IMR-90 (cell line): ENCODE measurements around the gene ITGA3.

Experiments used
- CEBPB ChIP-seq: IDR thresholded peaks from 2 replicates; pipeline ENCODE4 v1.6.1; 2012; ENCODE audit warnings: low read depth, low read length, improper control_type of control experiment
- MAZ ChIP-seq: IDR thresholded peaks from 2 replicates; pipeline ENCODE4 v1.6.1; 2012; ENCODE audit warnings: low read depth, mild to moderate bottlenecking, low read length, improper control_type of control experiment, moderate library complexity, borderline replicate concordance
- POLR2A ChIP-seq: IDR thresholded peaks from 2 replicates; pipeline ENCODE4 v1.6.1; 2012; ENCODE audit warnings: mild to moderate bottlenecking, low read depth, low read length
- SMC3 ChIP-seq: fragments of 150-350 bp; IDR thresholded peaks from 2 replicates; pipeline ENCODE4 v1.6.1; 2016; ENCODE audit warnings: low read depth, mild to moderate bottlenecking, antibody characterized with exemption, low read length, moderate library complexity
- TF ChIP-seq, protein P1 (sequence below): conservative IDR thresholded peaks from 2 replicates; pipeline ENCODE4 v1.5.1; 2012; ENCODE audit warnings: mild to moderate bottlenecking, low read depth, low read length, improper control_type of control experiment

DNA sequence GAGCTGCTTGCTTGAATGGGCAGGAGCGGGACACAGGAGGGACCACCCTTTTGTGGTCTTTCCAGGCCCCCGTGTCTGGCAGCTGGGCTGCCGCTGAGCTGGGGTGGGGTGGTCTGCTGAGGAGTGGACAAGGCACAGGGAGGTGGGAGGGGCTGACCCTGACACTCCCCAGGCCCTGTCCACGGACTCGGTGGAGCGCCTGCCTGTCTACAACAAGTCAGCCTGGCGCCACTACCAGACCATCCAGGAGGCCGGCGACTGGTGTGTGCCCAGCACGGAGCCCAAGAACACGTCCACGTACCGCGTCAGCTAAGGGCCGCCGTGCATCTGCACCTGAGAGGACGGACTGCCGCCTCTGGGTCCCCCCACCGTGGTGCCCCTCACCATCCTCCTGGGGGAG lies 53.9 kb downstream of the ITGA3 start:
- TF ChIP-seq, protein P1, sequence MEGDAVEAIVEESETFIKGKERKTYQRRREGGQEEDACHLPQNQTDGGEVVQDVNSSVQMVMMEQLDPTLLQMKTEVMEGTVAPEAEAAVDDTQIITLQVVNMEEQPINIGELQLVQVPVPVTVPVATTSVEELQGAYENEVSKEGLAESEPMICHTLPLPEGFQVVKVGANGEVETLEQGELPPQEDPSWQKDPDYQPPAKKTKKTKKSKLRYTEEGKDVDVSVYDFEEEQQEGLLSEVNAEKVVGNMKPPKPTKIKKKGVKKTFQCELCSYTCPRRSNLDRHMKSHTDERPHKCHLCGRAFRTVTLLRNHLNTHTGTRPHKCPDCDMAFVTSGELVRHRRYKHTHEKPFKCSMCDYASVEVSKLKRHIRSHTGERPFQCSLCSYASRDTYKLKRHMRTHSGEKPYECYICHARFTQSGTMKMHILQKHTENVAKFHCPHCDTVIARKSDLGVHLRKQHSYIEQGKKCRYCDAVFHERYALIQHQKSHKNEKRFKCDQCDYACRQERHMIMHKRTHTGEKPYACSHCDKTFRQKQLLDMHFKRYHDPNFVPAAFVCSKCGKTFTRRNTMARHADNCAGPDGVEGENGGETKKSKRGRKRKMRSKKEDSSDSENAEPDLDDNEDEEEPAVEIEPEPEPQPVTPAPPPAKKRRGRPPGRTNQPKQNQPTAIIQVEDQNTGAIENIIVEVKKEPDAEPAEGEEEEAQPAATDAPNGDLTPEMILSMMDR, result no peak
- TF ChIP-seq CEBPB, result no peak
- TF ChIP-seq SMC3, result no peak
- TF ChIP-seq POLR2A, result no peak
- no peak for TF ChIP-seq MAZ
